SK-N-MC (cell line): ENCODE measurements around the gene WFDC11.

ENCODE experiments used
- EZH2 ChIP-seq: fragments of 200-600 bp; sonication (generic); IDR thresholded peaks from one replicate; pipeline ENCODE4 v1.6.1; 2017; ENCODE audit warnings: antibody characterized with exemption
- FOXP2 ChIP-seq: optimal IDR thresholded peaks from 2 replicates; pipeline ENCODE3; 2011; ENCODE audit warnings: mild to moderate bottlenecking, moderate library complexity; ENCODE audit not compliant: insufficient read depth; ENCODE audit errors: extremely low read length, control extremely low read depth
- POLR2AphosphoS5 ChIP-seq: IDR thresholded peaks from 2 replicates; pipeline ENCODE4 v1.6.1; 2012; ENCODE audit warnings: mild to moderate bottlenecking, low read depth, low read length, borderline replicate concordance

DNA sequence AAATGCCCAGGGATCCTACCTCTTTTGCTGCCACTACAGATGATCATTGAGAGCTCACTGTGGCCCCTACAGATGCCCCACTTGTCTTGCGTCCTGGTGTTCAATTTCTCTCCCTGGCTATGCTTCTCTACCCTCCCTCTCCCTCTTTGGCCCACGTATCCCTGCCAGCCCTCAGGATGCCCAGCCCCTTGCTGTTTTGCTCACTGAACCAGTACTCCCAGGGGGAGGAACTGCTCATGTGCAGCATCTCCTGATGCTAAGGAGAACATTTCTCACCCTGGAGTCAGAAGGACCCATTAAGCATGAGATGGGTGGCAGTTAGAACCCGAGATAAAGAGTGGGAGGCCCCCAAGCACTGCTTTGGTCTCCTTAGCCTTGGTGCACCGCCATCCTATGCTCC, 38.9 kb downstream of the WFDC11 start, which contains the start of gene WFDC9:
- TF ChIP-seq EZH2 (no peak), POLR2AphosphoS5 (no peak), FOXP2 (no peak)
